GM12891 (cell line): ENCODE results near the gene FHIT.

ENCODE experiments used
- POLR2A ChIP-seq: IDR thresholded peaks from 2 replicates; pipeline ENCODE4 v1.6.1; 2011; ENCODE audit warnings: low read depth, low read length, control low read depth
- POLR2AphosphoS5 ChIP-seq: IDR thresholded peaks from 2 replicates; pipeline ENCODE4 v1.6.1; 2011; ENCODE audit warnings: low read depth, low read length, control low read depth
- POU2F2 ChIP-seq: IDR thresholded peaks from 2 replicates; pipeline ENCODE4 v1.6.1; 2011; ENCODE audit warnings: low read depth, mild to moderate bottlenecking, control low read depth, low read length, moderate library complexity
- SPI1 ChIP-seq: IDR thresholded peaks from 2 replicates; pipeline ENCODE4 v1.6.1; 2011; ENCODE audit warnings: low read depth, low read length, control low read depth
- TAF1 ChIP-seq: IDR thresholded peaks from 2 replicates; pipeline ENCODE4 v1.6.1; 2011; ENCODE audit warnings: low read depth, low read length, control low read depth

GRCh38 chr3:61154457-61155198, 96.6 kb downstream of the FHIT start:
- no peak for TF ChIP-seq POLR2AphosphoS5
- TF ChIP-seq SPI1, result no peak
- TF ChIP-seq POLR2A, result no peak
- no peak for TF ChIP-seq TAF1
- no peak for TF ChIP-seq POU2F2
